Measurements from ENCODE around the gene COL4A4.

DNA sequence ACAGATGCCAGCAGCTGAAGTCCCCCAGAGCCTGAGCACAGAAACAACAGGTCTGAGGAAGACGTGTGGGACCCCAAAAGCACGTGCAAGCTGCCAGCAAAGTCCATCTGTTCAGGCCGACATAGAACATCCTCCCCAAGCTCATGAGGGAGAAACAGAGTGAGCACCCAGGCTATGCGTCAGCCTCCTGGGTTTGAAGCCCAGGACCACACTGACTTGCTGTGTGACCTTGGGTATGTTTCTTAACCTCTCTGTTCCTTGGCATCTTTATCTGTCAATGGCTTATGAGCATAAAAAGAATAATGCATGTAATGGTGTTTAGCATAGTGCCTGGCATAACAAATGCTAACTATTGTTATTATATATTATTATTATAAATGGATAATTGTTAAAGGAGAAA, 40.3 kb downstream of the COL4A4 start:
- TF ChIP-seq, protein P1, sequence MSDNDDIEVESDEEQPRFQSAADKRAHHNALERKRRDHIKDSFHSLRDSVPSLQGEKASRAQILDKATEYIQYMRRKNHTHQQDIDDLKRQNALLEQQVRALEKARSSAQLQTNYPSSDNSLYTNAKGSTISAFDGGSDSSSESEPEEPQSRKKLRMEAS (IDR thresholded peaks at IDR 0.05): no peak
- TF ChIP-seq CHD2 (IDR thresholded peaks at IDR 0.05; ENCODE audit: low read depth, low read length): no peak
- TF ChIP-seq, protein P2, sequence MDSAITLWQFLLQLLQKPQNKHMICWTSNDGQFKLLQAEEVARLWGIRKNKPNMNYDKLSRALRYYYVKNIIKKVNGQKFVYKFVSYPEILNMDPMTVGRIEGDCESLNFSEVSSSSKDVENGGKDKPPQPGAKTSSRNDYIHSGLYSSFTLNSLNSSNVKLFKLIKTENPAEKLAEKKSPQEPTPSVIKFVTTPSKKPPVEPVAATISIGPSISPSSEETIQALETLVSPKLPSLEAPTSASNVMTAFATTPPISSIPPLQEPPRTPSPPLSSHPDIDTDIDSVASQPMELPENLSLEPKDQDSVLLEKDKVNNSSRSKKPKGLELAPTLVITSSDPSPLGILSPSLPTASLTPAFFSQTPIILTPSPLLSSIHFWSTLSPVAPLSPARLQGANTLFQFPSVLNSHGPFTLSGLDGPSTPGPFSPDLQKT (CRISPR knock-in tag; IDR thresholded peaks at IDR 0.05; ENCODE audit: borderline replicate concordance): no peak
- no peak for TF ChIP-seq ZNF317 (CRISPR knock-in tag; IDR thresholded peaks at IDR 0.05)
- TF ChIP-seq, protein P3, sequence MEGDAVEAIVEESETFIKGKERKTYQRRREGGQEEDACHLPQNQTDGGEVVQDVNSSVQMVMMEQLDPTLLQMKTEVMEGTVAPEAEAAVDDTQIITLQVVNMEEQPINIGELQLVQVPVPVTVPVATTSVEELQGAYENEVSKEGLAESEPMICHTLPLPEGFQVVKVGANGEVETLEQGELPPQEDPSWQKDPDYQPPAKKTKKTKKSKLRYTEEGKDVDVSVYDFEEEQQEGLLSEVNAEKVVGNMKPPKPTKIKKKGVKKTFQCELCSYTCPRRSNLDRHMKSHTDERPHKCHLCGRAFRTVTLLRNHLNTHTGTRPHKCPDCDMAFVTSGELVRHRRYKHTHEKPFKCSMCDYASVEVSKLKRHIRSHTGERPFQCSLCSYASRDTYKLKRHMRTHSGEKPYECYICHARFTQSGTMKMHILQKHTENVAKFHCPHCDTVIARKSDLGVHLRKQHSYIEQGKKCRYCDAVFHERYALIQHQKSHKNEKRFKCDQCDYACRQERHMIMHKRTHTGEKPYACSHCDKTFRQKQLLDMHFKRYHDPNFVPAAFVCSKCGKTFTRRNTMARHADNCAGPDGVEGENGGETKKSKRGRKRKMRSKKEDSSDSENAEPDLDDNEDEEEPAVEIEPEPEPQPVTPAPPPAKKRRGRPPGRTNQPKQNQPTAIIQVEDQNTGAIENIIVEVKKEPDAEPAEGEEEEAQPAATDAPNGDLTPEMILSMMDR (CRISPR knock-in tag; IDR thresholded peaks at IDR 0.05): no peak
- TF ChIP-seq CBFB (CRISPR knock-in tag; IDR thresholded peaks at IDR 0.05): no peak
- no peak for TF ChIP-seq BRCA1 (CRISPR knock-in tag; IDR thresholded peaks at IDR 0.05)
- TF ChIP-seq RNF2 (conservative IDR thresholded peaks at IDR 0.05; ENCODE audit: low read depth): no peak
- TF ChIP-seq NBN (conservative IDR thresholded peaks at IDR 0.05): no peak
- no peak for TF ChIP-seq GTF2F1 (IDR thresholded peaks at IDR 0.05; ENCODE audit: low read length)

All from HepG2 (cell line).